GM08714 (cell line): ENCODE data around the gene TNRC6A.
"Not testable (repeated sequence)": the region's sequence is repeated elsewhere in the genome, so short reads cannot be mapped to it uniquely, and the experiment has no call there.

Source experiments
- H3K4me3 ChIP-seq: fragments of 200-500 bp; sonication (Bioruptor generic); 2 replicates; pipeline ENCODE4 v1.5.1; 2014; ENCODE audit warnings: mild to moderate bottlenecking, low read length, inconsistent platforms
- ZNF274 ChIP-seq: IDR thresholded peaks from 2 replicates; pipeline ENCODE4 v1.6.1; 2012; ENCODE audit warnings: mild to moderate bottlenecking, low read depth, low read length

The TNRC6A gene

DNA sequence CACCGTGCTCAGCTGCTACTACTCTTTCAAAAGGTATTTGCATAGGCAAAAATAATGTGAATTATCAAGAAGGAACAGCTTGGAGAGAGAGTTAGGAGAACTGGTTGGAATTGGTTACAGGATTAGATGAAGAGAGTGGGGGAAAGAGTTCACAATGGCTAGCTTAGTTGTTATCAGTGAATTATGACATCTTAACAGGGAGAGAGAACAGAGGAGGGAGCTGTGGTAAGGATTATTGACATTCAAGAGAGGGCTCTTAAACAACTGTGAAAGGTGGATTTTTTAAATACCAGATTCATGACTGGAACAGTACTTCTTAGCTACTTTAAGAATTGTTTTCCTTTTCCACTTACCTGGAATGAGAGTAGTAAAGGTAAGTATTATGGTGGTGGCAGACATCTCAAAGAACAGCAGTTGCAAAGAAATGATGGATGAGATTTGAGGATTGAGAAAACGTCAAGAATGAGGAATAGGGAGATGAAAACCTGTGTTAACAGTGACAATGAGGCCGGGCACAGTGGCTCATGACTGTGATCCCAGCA is 72.4 kb downstream of the TNRC6A start:
- no peak overlapping the region for H3K4me3 ChIP-seq
- TF ChIP-seq ZNF274 = no peak

DNA sequence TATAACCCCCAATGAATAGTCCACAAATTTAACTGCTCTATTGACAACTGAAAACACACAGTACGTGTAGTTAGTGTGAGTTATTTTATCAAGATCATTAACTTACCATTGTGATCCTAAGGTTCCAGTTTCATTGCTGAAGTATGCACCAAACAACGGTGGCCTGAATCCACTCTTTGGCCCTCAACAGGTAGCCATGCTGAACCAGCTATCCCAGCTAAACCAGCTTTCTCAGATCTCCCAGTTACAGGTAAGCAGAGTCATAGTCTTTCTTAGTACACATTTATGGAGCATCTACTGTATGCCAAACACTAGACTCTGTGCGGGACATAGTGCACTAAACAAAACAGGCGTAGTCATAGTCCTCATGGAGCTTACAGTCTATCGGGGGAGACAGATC is 76.0 kb downstream of the TNRC6A start:
- TF ChIP-seq ZNF274 = no peak
- no peak overlapping the region for H3K4me3 ChIP-seq

DNA sequence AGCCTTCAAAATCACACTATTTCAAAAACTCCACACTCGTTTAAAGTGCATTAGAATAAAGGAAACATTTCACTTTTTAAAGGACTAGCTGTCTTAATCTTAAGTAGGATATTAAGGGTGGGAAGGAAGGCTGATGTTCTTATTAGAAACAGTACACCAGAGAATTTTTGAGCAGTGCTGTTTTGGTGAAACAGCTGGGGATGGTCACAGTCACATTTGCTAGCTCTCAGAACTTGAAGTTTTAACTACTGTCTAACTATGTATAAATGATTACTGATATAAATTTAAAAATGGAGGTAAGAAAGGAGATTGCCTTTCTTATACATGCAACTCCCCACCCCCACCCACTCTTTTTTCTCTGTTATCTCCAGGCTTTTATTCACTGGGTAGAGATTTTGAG is 77.8 kb downstream of the TNRC6A start:
- no peak for TF ChIP-seq ZNF274
- H3K4me3 ChIP-seq = no peak overlapping the region

DNA sequence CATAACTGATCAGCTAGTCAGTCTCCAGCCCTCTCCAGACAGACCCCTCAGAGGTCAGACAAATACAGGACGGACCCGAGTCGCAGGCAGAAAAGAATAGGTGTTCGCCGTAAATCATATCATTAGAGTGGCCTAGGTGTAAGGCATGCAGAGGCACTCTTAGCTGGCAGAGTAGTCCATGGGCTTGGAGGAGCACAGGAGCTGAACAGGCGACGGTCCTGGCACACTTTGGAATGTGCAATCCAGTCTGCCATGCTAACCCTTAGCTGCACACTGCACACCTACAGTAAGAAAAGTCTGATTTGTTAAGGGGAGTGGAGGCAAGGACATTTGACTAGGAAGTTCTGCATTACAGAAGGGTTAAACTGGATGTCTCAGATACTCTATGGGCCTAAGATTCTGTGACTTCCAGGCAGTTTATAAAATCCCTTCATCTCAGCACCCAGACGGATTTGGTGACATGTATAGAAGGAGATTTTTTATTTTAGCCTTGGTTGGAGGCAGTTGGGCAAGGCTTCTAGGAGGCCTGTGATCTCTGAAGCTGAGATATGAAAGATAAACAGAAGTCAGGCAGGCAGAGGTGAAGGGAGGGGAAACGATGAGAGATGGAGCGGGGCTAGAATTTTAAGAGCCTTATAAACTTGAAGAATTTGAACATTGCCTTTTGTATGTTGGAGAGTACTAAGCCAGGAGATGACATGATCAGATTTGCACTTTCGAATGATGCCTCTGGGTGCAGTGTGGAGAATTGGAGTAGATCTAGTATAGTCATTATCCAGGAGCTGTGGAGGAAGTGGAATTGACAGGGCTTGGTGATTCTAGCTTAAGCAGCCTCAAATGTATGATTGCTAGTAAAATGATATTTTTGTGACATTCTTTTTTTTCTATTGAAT is 81.7 kb downstream of the TNRC6A start:
- TF ChIP-seq ZNF274 = no peak
- no peak overlapping the region for H3K4me3 ChIP-seq

DNA sequence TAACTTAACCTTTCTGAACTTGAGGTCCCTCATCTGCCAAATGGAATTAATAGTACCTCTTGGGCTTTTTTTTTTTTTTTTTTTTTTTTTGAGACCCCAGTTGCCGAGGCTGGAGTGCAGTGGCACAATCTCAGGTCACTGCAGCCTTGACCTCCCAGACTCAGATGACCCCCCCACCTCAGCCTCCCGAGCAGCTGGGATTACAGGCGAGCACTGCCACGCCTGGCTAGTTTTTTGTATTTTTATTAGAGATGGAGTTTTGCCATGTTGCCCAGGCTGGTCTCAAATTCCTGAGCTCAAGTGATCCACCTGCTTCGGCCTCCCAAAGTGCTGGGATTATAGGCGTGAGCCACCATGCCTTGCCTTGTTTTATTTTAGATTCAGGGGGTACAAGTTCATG is 83.4 kb downstream of the TNRC6A start:
- H3K4me3 ChIP-seq = not testable (repeated sequence)

DNA sequence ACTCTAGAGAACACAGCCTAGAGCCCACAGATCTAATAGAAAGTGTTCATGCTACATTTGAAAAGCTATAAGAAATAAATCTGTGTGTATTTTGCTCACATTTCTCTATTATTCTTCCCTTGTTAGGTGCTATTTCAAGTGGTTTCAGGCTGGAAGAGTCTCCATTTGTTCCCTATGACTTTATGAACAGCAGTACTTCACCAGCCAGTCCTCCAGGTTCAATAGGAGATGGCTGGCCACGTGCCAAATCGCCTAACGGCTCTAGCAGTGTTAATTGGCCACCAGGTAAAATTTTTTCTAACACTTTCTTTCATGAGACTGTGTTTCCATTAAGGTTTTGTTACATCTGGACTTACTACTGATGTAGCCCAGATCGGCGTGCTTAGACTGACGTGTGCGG is 85.6 kb downstream of the TNRC6A start:
- TF ChIP-seq ZNF274 = no peak
- no peak overlapping the region for H3K4me3 ChIP-seq

DNA sequence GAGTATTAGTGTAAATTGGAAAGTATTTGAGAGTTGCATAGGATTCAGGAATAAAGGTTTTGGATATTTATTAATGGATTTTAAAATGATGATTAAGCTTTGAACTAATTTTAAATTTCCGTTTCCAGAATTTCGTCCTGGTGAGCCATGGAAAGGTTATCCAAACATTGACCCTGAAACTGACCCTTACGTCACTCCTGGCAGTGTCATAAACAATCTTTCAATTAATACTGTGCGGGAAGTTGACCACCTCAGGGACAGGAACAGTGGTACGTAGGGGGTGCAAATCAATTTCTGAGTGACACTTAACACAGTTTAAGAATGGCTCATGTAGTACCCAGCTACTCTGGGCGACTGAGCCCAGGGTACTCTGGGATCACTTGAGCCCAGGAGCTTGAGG is 87.2 kb downstream of the TNRC6A start:
- no peak for TF ChIP-seq ZNF274

DNA sequence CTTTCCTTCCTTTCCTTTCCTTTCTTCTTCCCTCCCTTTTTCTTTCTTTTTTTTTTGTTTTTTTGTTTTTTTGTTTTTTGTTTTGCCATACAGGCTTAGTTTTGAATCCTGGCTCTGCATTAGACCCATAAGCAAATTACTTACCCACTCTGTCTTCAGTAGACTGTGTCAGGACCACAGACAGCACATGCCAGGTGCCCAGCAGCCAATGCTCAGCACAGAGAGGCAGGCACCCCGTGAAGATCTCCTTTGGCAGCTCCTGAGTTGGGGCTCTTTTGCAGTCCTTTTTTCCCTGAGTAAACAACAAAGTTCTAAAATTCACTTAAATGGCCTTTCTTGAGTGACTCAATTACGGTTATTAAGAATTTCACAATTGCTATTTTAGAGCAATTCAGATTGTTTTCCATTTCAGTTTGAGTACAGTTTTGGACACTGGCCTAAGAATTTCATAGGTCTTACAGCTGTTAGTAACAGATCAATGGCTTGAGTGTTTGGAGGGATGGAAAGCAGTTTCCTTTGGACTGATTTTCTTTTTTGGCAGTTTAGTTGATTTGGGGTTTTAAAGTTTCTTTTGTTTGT is 90.1 kb downstream of the TNRC6A start:
- TF ChIP-seq ZNF274 = no peak
- no peak overlapping the region for H3K4me3 ChIP-seq

More for the DNA sequence above, 87.2 kb downstream of the TNRC6A start:
- no peak overlapping the region for H3K4me3 ChIP-seq

DNA sequence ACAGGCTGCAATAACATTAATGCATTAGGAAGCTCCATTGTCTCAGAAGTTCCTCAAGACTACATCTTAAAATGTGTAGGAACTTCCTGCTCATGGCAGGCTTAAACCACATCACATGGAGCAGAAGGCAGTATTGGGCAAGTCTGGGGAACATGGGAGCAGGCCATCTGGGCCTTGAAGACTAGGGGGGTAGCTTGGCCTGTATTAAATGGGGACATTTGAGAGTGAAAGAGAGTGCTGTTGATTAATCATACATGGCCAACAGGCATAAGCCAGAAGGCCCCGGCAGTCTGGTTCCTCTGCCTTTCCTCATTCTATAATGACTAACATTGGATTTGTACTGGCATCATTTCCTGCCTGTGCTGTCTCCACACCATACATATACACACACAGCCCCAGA is 91.1 kb downstream of the TNRC6A start:
- TF ChIP-seq ZNF274 = no peak
- no peak overlapping the region for H3K4me3 ChIP-seq

DNA sequence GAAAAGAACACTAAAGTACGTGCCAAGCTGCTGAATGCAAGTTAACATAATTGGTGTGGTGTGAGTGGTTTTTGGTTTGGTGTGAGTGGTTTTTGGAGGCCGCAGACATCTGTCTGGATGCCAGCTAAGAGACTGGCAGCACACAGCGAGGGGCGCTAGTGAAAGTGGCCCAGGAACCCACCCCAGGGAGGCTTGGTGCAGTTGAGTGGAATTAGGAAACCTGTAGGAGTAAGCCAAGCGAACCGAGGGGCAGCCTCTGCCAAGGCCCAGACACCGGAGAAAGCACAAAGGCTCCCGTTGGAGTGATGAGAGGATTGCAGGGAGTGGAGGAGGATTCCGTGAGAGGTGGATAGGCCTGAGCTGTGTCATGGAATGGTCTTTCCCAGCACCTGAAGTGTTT is 91.7 kb downstream of the TNRC6A start:
- no peak for TF ChIP-seq ZNF274
- H3K4me3 ChIP-seq = no peak overlapping the region

DNA sequence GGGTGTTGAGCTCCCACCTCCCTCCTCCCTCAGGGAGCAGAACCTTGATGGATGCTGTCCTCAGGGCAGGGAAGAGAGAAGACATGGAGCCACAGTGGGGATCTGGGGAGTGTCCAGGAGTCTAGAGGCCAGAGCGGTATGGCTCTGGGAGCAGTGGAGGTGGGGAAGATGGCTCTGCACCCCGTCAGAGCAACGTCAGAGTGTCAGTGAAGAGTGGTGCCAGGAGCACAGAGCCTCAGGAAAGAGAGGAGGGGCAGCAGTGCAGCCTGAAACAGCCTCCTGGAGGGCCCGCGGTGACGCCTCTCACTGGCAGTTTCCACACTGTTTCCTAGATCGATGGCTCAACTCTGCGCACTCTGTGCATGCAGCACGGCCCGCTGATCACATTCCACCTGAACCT is 93.1 kb downstream of the TNRC6A start:
- no peak for TF ChIP-seq ZNF274
- H3K4me3 ChIP-seq = no peak overlapping the region

DNA sequence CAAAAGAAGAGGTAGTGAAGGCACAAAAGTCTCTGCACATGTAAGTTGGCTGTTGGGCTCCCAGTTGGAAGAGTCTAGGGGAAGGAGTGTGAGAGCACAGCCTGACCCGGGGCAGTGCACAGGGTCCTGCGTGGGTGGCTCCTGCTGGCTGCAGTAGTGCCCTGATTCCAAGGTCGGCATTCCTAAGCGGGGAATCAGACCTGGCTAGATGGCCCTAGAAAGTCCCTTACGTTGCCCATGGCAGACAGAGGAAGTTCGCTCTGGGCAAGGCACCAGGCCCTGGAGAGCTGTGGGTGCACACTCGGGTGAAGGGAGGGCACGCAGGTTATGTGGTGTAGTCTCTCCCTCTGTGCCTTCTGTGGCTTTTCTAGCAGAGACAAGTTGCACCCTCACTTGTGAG is 93.5 kb downstream of the TNRC6A start:
- no peak for TF ChIP-seq ZNF274
- no peak overlapping the region for H3K4me3 ChIP-seq

DNA sequence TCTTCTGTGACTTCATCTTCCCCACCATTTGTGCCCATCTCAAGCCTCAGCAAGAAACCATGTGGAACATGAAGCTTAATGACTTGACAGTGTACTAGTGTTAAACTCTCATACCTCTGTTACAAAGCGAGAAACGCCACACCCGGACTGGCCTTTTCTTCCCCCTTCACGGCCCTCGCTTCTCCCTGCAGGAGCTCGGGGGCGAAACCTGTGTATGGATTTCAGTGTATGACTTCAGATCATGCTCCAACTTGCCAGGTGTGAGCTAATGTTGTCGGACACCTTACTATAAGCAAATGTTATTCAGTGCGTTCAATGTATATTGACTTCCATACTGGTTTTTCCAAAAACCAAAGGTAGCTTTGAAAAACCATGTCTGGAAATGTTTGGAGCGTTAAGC is 96.2 kb downstream of the TNRC6A start:
- TF ChIP-seq ZNF274 = no peak
- no peak overlapping the region for H3K4me3 ChIP-seq

DNA sequence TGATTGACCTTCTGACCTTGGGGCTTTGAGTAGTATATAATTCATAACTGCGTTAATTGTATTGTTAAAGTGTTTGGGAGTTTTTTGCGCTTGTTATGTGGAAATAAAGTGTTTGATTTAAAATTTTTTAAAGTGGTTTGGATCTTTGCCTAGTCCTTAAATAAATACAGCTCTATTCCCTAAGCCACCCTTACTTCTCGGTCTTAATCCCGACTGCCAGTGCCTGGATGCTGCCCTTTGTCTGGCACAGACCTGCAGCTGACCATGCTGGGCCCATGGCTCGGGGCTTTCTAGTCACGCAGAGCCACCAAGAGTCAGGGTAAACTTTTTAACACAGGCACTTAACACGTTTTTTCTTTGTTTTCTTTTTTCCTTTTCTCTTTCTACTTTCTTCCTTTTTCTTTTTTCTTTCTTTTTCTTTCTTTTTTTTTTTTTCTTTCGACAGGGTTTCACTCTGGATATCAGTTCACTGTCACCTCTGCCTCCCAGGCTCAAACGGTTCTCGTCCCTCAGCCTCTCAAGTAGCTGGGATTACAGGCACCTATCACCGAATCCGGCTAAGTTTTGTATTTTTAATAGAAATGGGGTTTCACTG is 96.7 kb downstream of the TNRC6A start:
- no peak for TF ChIP-seq ZNF274
- no peak overlapping the region for H3K4me3 ChIP-seq
